RWPE2 (cell line): ENCODE measurements around the gene COMMD8.

ENCODE experiments used
- ATAC-seq: fragments of 200-7000 bp; cut with Tn5 transposase; 3 replicates; pipeline ENCODE4 v1.9.1; 2021; ENCODE audit warnings: low read depth
- DNase-seq: peaks from one replicate; pipeline ENCODE4 v3.0.0-alpha.2; 2020; ENCODE audit warnings: low spot score
- H3K27ac ChIP-seq: fragments of 450-650 bp; 2 replicates; pipeline ENCODE4 v1.5.1; 2017; ENCODE audit warnings: mild to moderate bottlenecking; ENCODE audit not compliant: poor library complexity, severe bottlenecking
- H3K27me3 ChIP-seq: fragments of 250-450 bp; sonication (Bioruptor Pico); 2 replicates; pipeline ENCODE4 v1.5.1; 2021; ENCODE audit warnings: mild to moderate bottlenecking, moderate library complexity; ENCODE audit not compliant: insufficient read depth, poor library complexity, severe bottlenecking
- H3K36me3 ChIP-seq: fragments of 250-450 bp; sonication (Bioruptor Pico); 2 replicates; pipeline ENCODE4 v1.5.1; 2020; ENCODE audit warnings: low read depth, mild to moderate bottlenecking, moderate library complexity
- H3K4me1 ChIP-seq: fragments of 250-450 bp; sonication (Bioruptor Pico); 2 replicates; pipeline ENCODE4 v1.5.1; 2021; ENCODE audit warnings: mild to moderate bottlenecking, moderate library complexity; ENCODE audit not compliant: insufficient read depth, poor library complexity, severe bottlenecking
- H3K4me3 ChIP-seq: fragments of 250-450 bp; sonication (Bioruptor Pico); 2 replicates; pipeline ENCODE4 v1.5.1; 2021; ENCODE audit warnings: mild to moderate bottlenecking, moderate library complexity; ENCODE audit not compliant: severe bottlenecking
- H3K9me3 ChIP-seq: fragments of 250-450 bp; sonication (Bioruptor Pico); 2 replicates; pipeline ENCODE4 v1.5.1; 2021; ENCODE audit warnings: mild to moderate bottlenecking, moderate library complexity; ENCODE audit not compliant: severe bottlenecking
- CTCF ChIP-seq: fragments of 450-650 bp; IDR thresholded peaks from one replicate; pipeline ENCODE4 v1.5.1; 2017; ENCODE audit warnings: mild to moderate bottlenecking, moderate library complexity; ENCODE audit not compliant: poor library complexity, severe bottlenecking

The COMMD8 gene

GRCh38 chr4:47444031-47444430 lies 19.5 kb downstream of the COMMD8 start:
- no peak for ATAC-seq

GRCh38 chr4:47442980-47443379 lies 20.5 kb downstream of the COMMD8 start:
- no peak for TF ChIP-seq CTCF
- H3K4me1 ChIP-seq: no peaks in the 10 kb centered on the region
- no peak for DNase-seq
- H3K27me3 ChIP-seq: no peaks in the 10 kb centered on the region
- H3K36me3 ChIP-seq: no peaks in the 10 kb centered on the region
- no peaks in the 10 kb centered on the region for H3K9me3 ChIP-seq
- no peak overlapping the region for H3K27ac ChIP-seq
- no peak overlapping the region for H3K4me3 ChIP-seq
- ATAC-seq: no peak

More at GRCh38 chr4:47444031-47444430, 19.5 kb downstream of the COMMD8 start:
- no peaks in the 10 kb centered on the region for H3K36me3 ChIP-seq
- H3K9me3 ChIP-seq: no peaks in the 10 kb centered on the region
- DNase-seq: no peak
- no peaks in the 10 kb centered on the region for H3K4me1 ChIP-seq
- TF ChIP-seq CTCF: no peak
- H3K27me3 ChIP-seq: no peaks in the 10 kb centered on the region
- no peak overlapping the region for H3K27ac ChIP-seq
- H3K4me3 ChIP-seq: no peak overlapping the region

GRCh38 chr4:47434931-47435330 lies 28.6 kb downstream of the COMMD8 start:
- Histone ChIP-seq H3K4me3 (no peak overlapping the region), H3K4me1 (no peaks in the 10 kb centered on the region), H3K27ac (no peak overlapping the region), H3K36me3 (no peaks in the 10 kb centered on the region), H3K9me3 (no peaks in the 10 kb centered on the region), H3K27me3 (no peaks in the 10 kb centered on the region)
- no peak for ATAC-seq
- DNase-seq: no peak
- TF ChIP-seq CTCF: no peak

- H3K4me3 ChIP-seq: no peak overlapping the region
- no peak overlapping the region for H3K27ac ChIP-seq
- no peaks in the 10 kb centered on the region for H3K36me3 ChIP-seq
- H3K9me3 ChIP-seq: no peaks in the 10 kb centered on the region
- TF ChIP-seq CTCF: no peak
- H3K27me3 ChIP-seq: no peaks in the 10 kb centered on the region
- DNase-seq: no peak
- H3K4me1 ChIP-seq: no peaks in the 10 kb centered on the region
- no peak for ATAC-seq
These were observed 30.8 kb downstream of the COMMD8 start for GRCh38 chr4:47432749-47433148.

- DNase-seq: no peak
These were observed 35.6 kb downstream of the COMMD8 start for GRCh38 chr4:47427935-47428334.

More at GRCh38 chr4:47427935-47428334, 35.6 kb downstream of the COMMD8 start:
- no peaks in the 10 kb centered on the region for H3K36me3 ChIP-seq
- no peaks in the 10 kb centered on the region for H3K4me1 ChIP-seq
- ATAC-seq: no peak
- no peak overlapping the region for H3K4me3 ChIP-seq
- H3K9me3 ChIP-seq: no peaks in the 10 kb centered on the region
- TF ChIP-seq CTCF: no peak
- no peak overlapping the region for H3K27ac ChIP-seq
- peaks cover 6% of the 10 kb centered on the region for H3K27me3 ChIP-seq
